Epithelial cell of alveolus of lung (primary cell): ENCODE data around the gene DOC2B. TPM values are rescaled to one million over a fixed set of nuclear protein-coding genes. Genes with fewer than 3 reads are reported as not detected.

ENCODE experiments used
- total RNA-seq: library from RNA; depleted of rRNA; stranded (reverse); fragments of >200 nt; gene quantifications from 2 replicates; pipeline ENCODE4 v1.2.1, GENCODE V29; 2015

Gene DOC2B
- total RNA-seq = not detected in 2 replicates

DNA sequence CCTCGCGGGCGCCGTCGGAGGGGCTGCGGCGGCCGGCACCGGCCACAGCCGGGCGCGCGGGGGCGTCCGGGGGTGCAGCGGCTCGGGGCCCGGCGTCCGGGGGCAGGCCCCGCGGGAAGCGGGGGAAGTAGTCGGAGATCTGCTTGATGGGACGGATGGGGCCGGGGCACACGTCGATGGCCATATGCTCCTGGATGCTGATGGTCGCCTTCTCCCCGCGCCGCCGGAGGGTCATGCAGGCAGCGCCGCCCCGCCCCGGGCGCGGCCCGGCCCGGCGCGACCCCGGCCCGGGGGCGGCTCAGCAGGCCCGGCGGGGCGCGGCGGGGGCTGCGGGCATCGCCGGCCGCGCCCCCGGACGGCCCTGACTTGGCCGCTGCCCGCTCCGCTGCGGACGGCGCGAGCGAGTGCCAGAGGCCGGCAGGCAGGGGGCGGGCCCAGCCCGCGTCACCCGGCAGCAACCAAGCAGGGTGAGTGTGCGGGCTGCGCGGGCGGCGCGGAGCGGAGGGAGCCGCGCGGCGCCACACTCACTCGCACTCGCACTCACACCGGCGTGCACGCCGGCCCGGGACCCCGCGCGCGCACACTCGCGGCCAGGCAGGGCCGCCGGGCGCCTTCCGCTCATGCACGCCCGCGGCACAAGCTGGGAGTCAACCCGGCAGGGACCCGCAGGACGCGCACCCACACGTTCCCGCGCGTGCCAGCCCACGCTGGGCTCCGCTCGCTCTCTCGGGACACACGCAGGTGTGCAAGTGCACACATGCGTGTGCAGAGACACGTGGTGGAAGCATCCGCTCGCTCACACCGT lies at the start of gene DOC2B:
Gene DOC2B, minus strand, starts transcription at position 406 of the 805 bp plus-strand sequence. Its CDS starts 171 bp downstream, at position 235.

DNA sequence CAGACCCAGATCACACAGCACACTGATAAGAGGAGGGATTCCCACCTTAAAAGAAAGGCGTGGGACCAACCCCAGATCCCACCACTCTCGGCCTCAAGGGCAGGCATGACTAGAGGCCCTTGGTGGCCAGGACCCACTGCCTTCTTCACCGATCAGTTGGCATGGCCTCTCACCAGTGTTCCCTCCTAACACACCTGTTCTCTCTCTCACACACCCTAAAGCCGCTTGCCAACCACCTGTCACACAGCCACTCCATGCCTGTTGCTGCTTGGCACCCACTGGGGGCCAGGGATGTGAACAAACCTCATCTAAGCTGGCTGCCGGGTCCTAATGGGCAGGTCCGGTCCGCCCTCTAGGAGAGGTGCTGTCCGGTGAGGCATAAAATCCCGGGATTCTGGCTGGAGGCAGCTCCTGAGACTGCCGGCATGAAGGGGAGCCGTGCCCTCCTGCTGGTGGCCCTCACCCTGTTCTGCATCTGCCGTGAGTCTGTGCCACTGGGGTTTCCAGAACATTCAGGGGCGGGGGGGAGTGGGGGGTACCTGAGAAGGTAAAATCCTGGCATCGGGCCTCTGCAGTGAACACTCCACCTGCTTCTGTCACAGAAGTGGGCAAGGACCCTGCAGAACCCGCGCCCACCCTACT lies 44.2 kb downstream of the DOC2B start, which contains the start of gene SCGB1C2:
Gene SCGB1C2, plus strand, starts transcription at position 404 of the 642 bp plus-strand sequence. Its CDS starts 22 bp downstream, at position 426.

Other genes with a start within 250 kb of the DOC2B start
- not detected in 2 replicates for gene SCGB1C2, start 44.1 kb downstream of the DOC2B start, total RNA-seq
- 0.80 and 3.0 TPM in 2 replicates for gene RPH3AL, start 171.2 kb upstream of the DOC2B start, total RNA-seq